Measurements from ENCODE around the gene ZSCAN5B. TPM values are rescaled to one million over a fixed set of nuclear protein-coding genes. Genes with fewer than 3 reads are reported as not detected.
A peak's percentile ranks its signal among the peaks of the same experiment; 100 is the strongest.

The ZSCAN5B gene
- total and polyA plus RNA-seq, 12 donors = 0.06 TPM; not detected in 11

DNA sequence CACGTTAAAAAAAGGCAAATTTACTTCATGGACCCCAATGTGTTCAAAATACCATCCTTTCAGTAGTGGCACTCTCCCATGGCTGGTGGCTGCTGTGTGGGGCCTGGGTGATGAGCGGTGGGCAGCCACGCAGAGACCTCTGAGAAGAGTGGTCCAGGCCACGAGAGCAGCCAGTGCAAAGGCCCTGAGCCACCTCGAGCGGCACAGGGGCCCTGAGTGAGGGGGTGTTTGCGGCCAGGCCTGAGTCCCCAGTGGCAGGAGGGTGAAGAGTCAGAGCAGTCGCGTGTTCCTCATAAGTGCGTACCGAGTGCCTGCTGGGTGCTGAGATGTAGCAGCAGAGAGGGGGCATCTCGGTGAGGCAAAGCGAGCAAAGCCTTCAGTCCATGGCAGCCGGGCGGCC is 49.5 kb downstream of the ZSCAN5B start:
- H3K36me3 ChIP-seq = peaks cover 0 to 39% (median 0%) of the 10 kb centered on the region in 9 donors
- WGBS, 2 donors = 96 to 97% methylated on average over 15 of the region's 15 CpGs
- DNase-seq (no peak), ATAC-seq (peak in 2 of 8 donors; percentile 7 to 9)
- peaks cover 0 to 20% (median 6%) of the 10 kb centered on the region in 9 donors for H3K4me1 ChIP-seq
- no peaks in the 10 kb centered on the region for H3K9me3 ChIP-seq
- H3K4me3 ChIP-seq = no peak overlapping the region
- TF ChIP-seq, protein P1, sequence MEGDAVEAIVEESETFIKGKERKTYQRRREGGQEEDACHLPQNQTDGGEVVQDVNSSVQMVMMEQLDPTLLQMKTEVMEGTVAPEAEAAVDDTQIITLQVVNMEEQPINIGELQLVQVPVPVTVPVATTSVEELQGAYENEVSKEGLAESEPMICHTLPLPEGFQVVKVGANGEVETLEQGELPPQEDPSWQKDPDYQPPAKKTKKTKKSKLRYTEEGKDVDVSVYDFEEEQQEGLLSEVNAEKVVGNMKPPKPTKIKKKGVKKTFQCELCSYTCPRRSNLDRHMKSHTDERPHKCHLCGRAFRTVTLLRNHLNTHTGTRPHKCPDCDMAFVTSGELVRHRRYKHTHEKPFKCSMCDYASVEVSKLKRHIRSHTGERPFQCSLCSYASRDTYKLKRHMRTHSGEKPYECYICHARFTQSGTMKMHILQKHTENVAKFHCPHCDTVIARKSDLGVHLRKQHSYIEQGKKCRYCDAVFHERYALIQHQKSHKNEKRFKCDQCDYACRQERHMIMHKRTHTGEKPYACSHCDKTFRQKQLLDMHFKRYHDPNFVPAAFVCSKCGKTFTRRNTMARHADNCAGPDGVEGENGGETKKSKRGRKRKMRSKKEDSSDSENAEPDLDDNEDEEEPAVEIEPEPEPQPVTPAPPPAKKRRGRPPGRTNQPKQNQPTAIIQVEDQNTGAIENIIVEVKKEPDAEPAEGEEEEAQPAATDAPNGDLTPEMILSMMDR (IDR thresholded peaks at IDR 0.05) = no peak
- no peaks in the 10 kb centered on the region for H3K27me3 ChIP-seq
- no peak overlapping the region for H3K27ac ChIP-seq
- intact Hi-C loops (cut with DNase I) = loop anchor here in 3 of 10 donors (5.0 to 10.0 kb wide), 2 partner anchors 41 to 167 kb away; partner anchors contain the start of gene ZSCAN5A (in 2 of the 3)

DNA sequence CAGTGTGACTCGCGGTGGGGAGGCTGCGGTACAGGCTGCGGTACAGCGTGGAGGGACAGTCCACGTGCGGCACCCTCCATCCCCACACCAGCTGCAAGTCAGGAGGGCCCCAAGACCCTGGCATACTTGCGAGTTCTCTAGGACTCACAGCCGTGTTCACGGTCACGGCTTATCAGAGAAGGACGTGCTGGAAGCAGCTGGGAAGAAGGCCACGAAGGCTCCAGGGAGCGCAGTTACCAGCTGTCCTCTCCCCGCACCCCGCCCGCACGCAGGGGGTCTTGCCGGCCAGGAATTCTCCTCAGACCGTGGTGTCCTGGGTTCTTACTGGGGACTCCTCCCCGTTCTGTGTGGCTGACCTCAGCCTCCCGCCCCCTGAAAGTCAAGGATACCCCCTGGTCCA is 50.3 kb downstream of the ZSCAN5B start:
- intact Hi-C loops (cut with DNase I) = loop anchor here in 3 of 10 donors (5.0 to 10.0 kb wide), 2 partner anchors 40 to 167 kb away; partner anchors contain the start of gene ZSCAN5A (in 2 of the 3)
- H3K36me3 ChIP-seq = peaks cover 0 to 39% (median 0%) of the 10 kb centered on the region in 9 donors
- ATAC-seq = no peak
- no peaks in the 10 kb centered on the region for H3K9me3 ChIP-seq
- DNase-seq = no peak
- no peak overlapping the region for H3K27ac ChIP-seq
- WGBS, 2 donors = 85 to 90% methylated on average over 22 of the region's 22 CpGs
- no peaks in the 10 kb centered on the region for H3K27me3 ChIP-seq
- H3K4me1 ChIP-seq = peaks cover 0 to 25% (median 7%) of the 10 kb centered on the region in 9 donors
- TF ChIP-seq, protein P1 (IDR thresholded peaks at IDR 0.05) = no peak
- no peak overlapping the region for H3K4me3 ChIP-seq

DNA sequence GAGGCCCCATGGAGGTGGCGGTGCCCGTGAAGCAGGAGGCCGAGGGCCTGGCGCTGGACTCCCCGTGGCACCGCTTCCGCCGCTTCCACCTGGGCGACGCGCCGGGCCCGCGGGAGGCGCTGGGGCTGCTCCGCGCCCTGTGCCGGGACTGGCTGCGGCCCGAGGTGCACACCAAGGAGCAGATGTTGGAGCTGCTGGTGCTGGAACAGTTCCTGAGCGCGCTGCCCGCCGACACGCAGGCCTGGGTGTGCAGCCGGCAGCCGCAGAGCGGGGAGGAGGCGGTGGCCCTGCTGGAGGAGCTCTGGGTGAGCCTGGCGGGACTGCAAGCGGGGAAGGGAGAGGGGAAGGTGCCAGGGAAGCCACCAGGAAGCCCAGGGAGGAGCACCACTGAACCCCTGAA is 50.7 kb downstream of the ZSCAN5B start:
- intact Hi-C loops (cut with DNase I) = loop anchor here in 3 of 10 donors (5.0 to 10.0 kb wide), 2 partner anchors 40 to 168 kb away; partner anchors contain the start of gene ZSCAN5A (in 2 of the 3)
- no peak overlapping the region for H3K4me3 ChIP-seq
- no peaks in the 10 kb centered on the region for H3K27me3 ChIP-seq
- DNase-seq = no peak
- WGBS, 2 donors = 96 to 97% methylated on average over 31 of the region's 31 CpGs
- no peaks in the 10 kb centered on the region for H3K9me3 ChIP-seq
- no peak for ATAC-seq
- peaks cover 0 to 29% (median 11%) of the 10 kb centered on the region in 9 donors for H3K4me1 ChIP-seq
- H3K36me3 ChIP-seq = peaks cover 0 to 39% (median 0%) of the 10 kb centered on the region in 9 donors
- TF ChIP-seq, protein P1 (IDR thresholded peaks at IDR 0.05) = no peak
- H3K27ac ChIP-seq = no peak overlapping the region

DNA sequence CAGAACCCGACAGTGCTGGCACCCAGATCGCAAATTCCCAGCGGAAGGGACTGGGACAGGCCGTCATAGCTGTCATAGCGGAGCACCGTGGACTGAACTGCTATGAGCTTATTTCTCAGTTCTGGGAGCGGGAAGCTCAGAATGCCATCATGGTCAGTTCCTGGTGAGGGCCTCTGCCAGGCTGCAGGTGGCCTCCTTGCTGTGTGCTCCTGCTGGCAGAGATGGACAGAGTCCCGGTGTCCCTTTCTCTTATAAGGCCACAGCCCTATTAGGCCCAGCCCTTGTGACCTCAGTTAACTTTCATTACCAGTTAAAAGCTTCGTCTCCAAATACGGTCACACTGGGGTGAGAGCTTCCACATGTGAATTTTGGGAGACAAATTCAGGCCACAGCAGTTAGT is 51.9 kb downstream of the ZSCAN5B start:
- no peaks in the 10 kb centered on the region for H3K9me3 ChIP-seq
- DNase-seq (no peak), ATAC-seq (no peak)
- peaks cover 0 to 39% (median 0%) of the 10 kb centered on the region in 9 donors for H3K36me3 ChIP-seq
- H3K4me3 ChIP-seq = no peak overlapping the region
- TF ChIP-seq, protein P1 (IDR thresholded peaks at IDR 0.05) = no peak
- H3K4me1 ChIP-seq = peaks cover 0 to 33% (median 14%) of the 10 kb centered on the region in 9 donors
- 91 to 93% methylated on average over 10 of the region's 10 CpGs for WGBS, 2 donors
- H3K27me3 ChIP-seq = no peaks in the 10 kb centered on the region
- H3K27ac ChIP-seq = no peak overlapping the region
- intact Hi-C loops (cut with DNase I) = loop anchor here in 3 of 10 donors (5.0 to 10.0 kb wide), 2 partner anchors 38 to 169 kb away; partner anchors contain the start of gene ZSCAN5A (in 2 of the 3)
